ENCODE measurements around the gene FURIN.

Gene FURIN

DNA sequence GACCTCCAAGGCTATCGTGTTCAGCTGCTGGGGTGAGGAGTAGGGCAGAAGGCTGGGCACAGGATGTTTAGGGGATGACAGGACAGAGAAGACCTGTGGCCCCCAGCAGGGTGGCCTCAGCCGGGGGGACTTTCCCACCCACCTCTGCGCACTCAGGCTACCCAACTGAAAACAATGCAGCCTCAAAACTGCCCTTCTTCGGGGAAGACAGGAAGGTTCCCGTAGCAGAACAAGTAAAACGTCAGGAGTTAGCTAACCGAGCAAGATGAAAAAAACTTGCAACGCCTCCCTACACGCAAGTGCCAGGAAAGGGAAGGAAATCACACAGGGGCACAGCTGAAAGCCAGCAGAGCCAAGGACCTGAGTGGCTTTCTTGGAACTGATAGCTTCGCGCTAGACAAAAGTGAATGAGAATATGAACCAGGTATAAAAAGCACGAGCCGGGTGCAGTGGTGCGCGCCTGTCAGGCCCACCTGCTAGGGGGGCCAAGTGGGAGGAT lies 38.4 kb upstream of the FURIN start:
- H3K9ac ChIP-seq (ENCODE audit: low read length): no peak overlapping the region
- H3K27ac ChIP-seq (ENCODE audit: low read depth, low read length): no peak overlapping the region
- no peak overlapping the region for H3K4me3 ChIP-seq (ENCODE audit: low read depth in 1 of 2, low read length in 2 of 2)
- H3K9me3 ChIP-seq (ENCODE audit: low read length): no peaks in the 10 kb centered on the region
- no peaks in the 10 kb centered on the region for H3K27me3 ChIP-seq (ENCODE audit: control insufficient read depth in 1 of 2, insufficient read depth in 2 of 2, low read length in 2 of 2)
- H3K4me1 ChIP-seq (ENCODE audit: insufficient read depth, low read length): no peaks in the 10 kb centered on the region
- H3K36me3 ChIP-seq (ENCODE audit: insufficient read depth, low read length): no peaks in the 10 kb centered on the region

DNA sequence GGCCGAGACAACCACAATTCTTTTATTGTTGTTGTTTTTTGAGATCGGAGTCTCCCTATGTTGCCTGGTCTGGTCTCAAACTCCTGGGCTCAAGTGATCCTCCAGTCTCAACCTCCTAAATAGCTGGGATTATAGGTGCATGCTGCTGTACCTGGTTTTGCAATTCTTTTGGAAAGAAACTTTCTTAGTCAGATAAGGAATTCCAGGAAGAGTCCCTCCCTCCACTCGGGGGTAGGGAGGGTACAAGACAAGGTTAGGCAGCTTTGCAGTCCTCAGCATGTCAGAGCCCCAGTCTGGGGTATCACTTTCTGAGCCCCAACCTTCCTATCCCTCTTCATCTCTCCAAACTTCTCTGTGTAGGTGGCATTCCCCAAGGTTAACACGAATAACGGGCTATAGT lies 33.8 kb upstream of the FURIN start:
- no peak overlapping the region for H3K27ac ChIP-seq (ENCODE audit: low read depth, low read length)
- H3K4me3 ChIP-seq (ENCODE audit: low read depth in 1 of 2, low read length in 2 of 2): no peak overlapping the region
- no peaks in the 10 kb centered on the region for H3K36me3 ChIP-seq (ENCODE audit: insufficient read depth, low read length)
- H3K9ac ChIP-seq (ENCODE audit: low read length): no peak overlapping the region
- no peaks in the 10 kb centered on the region for H3K4me1 ChIP-seq (ENCODE audit: insufficient read depth, low read length)
- H3K9me3 ChIP-seq (ENCODE audit: low read length): no peaks in the 10 kb centered on the region
- no peaks in the 10 kb centered on the region for H3K27me3 ChIP-seq (ENCODE audit: control insufficient read depth in 1 of 2, insufficient read depth in 2 of 2, low read length in 2 of 2)

DNA sequence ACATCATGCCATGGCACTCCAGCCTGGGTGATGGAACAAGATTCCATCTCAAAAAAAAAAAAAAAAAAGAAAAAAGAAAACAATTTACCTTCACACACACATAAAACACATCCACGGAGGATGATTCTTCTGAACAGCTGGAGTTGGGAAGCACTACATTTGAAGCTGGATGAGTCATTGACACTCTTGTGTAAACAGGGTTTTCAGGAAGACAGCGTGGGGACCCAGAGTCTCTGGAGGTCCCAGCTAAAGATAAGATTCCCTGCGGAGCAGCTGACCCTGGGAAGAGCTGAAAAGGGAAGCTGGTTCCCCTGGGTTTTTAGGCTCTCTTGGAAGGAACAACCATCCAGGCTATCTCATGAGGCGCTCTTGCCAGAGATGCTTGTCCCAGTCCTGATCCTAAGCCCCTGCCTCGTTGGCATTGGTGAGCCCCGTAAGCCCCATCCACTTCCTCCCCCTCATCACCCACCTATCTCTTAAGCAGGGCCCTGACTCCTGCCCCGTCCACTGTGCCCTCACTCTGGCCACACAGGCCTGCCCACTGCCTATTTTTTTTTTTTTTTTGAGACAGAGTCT lies 32.0 kb upstream of the FURIN start:
- no peak overlapping the region for H3K27ac ChIP-seq (ENCODE audit: low read depth, low read length)
- no peaks in the 10 kb centered on the region for H3K27me3 ChIP-seq (ENCODE audit: control insufficient read depth in 1 of 2, insufficient read depth in 2 of 2, low read length in 2 of 2)
- no peaks in the 10 kb centered on the region for H3K9me3 ChIP-seq (ENCODE audit: low read length)
- H3K4me3 ChIP-seq (ENCODE audit: low read depth in 1 of 2, low read length in 2 of 2): no peak overlapping the region
- H3K36me3 ChIP-seq (ENCODE audit: insufficient read depth, low read length): no peaks in the 10 kb centered on the region
- H3K4me1 ChIP-seq (ENCODE audit: insufficient read depth, low read length): no peaks in the 10 kb centered on the region
- no peak overlapping the region for H3K9ac ChIP-seq (ENCODE audit: low read length)

DNA sequence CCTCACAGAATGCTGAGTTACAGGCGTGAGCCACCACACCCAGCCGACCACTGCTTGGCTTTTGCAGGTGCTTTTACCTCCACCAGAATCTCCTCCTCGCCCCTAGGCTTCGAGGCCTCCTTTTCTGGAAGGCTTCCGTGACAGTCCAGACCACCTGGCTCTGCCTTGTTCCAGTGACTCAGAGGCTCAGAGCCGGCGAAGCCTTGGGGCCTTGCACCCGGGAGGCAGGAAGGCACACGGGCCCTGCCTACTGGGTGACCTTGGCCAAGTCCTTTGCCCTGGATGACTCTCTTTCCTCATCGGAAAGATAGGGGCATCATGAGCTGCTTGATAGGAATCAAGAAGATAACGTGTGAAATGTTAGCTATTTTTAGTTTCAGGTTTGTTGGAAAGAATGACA lies 31.3 kb upstream of the FURIN start:
- Histone ChIP-seq H3K9me3 (ENCODE audit: low read length) (no peaks in the 10 kb centered on the region), H3K27ac (ENCODE audit: low read depth, low read length) (no peak overlapping the region), H3K9ac (ENCODE audit: low read length) (no peak overlapping the region)

DNA sequence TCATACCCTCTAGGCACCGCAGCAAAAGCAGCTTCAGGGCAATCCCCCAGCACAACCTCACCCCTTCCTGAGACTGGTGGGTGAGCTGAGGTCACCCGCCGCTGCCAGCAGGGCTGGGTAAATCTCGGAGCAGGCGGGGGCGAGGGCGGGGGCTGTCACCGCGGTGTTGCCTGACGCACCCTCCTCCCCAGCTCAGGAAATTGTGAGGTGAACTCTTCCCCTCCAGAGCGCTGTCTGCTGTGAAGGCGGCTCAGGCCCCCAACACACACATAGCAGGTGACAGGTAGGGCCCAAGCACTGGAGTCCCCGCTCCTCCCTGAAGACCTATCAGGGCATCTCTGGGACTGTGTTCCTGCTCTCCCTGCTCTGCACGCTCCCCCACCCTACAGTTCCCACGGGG lies 30.2 kb upstream of the FURIN start:
- no peak overlapping the region for H3K9ac ChIP-seq (ENCODE audit: low read length)
- no peaks in the 10 kb centered on the region for H3K27me3 ChIP-seq (ENCODE audit: control insufficient read depth in 1 of 2, insufficient read depth in 2 of 2, low read length in 2 of 2)
- H3K4me3 ChIP-seq (ENCODE audit: low read depth in 1 of 2, low read length in 2 of 2): no peak overlapping the region
- H3K27ac ChIP-seq (ENCODE audit: low read depth, low read length): no peak overlapping the region
- no peaks in the 10 kb centered on the region for H3K9me3 ChIP-seq (ENCODE audit: low read length)
- H3K4me1 ChIP-seq (ENCODE audit: insufficient read depth, low read length): no peaks in the 10 kb centered on the region
- no peaks in the 10 kb centered on the region for H3K36me3 ChIP-seq (ENCODE audit: insufficient read depth, low read length)

More for the DNA sequence above, 31.3 kb upstream of the FURIN start:
- H3K4me1 ChIP-seq (ENCODE audit: insufficient read depth, low read length): no peaks in the 10 kb centered on the region
- no peaks in the 10 kb centered on the region for H3K36me3 ChIP-seq (ENCODE audit: insufficient read depth, low read length)
- no peaks in the 10 kb centered on the region for H3K27me3 ChIP-seq (ENCODE audit: control insufficient read depth in 1 of 2, insufficient read depth in 2 of 2, low read length in 2 of 2)
- no peak overlapping the region for H3K4me3 ChIP-seq (ENCODE audit: low read depth in 1 of 2, low read length in 2 of 2)

DNA sequence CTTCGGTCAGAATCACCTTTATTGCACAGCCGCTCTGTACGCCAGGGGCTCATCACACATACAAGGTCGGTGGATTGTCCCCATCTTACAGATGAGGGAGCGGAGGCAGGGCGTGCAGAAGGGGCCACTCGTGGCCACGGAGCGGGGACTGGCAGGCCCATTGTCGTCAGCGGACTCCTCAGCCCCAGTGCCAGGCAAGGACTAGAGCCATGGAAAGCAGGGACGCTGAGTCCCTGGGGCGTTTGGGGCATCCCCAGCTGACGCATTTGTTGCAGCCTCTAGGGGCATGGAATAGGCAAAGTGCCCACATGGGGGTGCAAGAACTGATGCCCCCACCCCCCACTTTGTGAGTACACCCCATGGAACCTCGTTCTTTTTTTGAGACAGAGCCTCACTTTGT lies 29.8 kb upstream of the FURIN start:
- no peak overlapping the region for H3K9ac ChIP-seq (ENCODE audit: low read length)
- H3K9me3 ChIP-seq (ENCODE audit: low read length): no peaks in the 10 kb centered on the region
- no peaks in the 10 kb centered on the region for H3K4me1 ChIP-seq (ENCODE audit: insufficient read depth, low read length)
- H3K36me3 ChIP-seq (ENCODE audit: insufficient read depth, low read length): no peaks in the 10 kb centered on the region
- no peak overlapping the region for H3K27ac ChIP-seq (ENCODE audit: low read depth, low read length)
- H3K27me3 ChIP-seq (ENCODE audit: control insufficient read depth in 1 of 2, insufficient read depth in 2 of 2, low read length in 2 of 2): no peaks in the 10 kb centered on the region
- H3K4me3 ChIP-seq (ENCODE audit: low read depth in 1 of 2, low read length in 2 of 2): no peak overlapping the region

DNA sequence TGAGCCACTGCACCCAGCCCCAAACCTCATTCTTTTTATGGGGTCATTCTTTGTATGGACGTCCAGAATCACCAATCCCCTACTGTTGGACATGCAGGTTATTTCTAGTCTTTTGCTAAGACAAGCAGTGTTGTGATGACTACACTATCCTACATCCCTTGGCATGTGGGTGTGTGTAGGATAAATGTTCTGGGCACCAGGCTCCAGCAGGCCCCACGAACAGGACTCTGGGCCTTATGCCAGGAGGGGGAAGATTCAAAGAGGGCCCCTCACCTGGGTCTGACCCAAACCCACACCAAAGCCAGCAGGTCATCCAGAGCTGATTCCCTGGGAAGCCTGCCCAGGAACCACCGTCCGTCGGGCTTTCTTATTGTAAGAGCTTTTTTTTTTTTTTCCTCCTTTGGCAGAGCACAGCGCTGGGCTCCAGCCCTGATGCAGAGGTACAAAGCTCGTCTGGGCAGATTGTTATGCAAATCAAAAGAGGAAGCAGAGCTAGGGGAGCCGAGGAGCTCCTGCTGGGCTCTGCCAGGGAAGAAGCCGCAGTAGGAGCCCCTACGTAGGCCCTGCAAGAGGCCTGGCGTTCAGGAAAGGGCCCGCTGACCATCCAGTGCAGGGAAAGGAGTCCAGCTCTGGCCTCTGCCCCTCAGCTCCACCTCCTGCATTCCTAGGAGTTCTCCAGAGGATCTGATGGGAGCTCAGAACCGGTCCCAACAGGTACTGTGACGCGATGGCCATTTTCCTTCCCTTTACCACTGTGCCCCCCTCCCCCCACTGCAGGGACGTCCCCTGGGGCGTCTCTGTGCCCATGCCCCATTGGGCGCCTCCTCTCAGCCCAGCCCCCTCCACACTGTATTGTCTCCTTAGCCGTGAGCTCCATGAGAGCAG lies 29.0 kb upstream of the FURIN start:
- H3K9ac ChIP-seq (ENCODE audit: low read length): no peak overlapping the region
- no peaks in the 10 kb centered on the region for H3K27me3 ChIP-seq (ENCODE audit: control insufficient read depth in 1 of 2, insufficient read depth in 2 of 2, low read length in 2 of 2)
- no peaks in the 10 kb centered on the region for H3K36me3 ChIP-seq (ENCODE audit: insufficient read depth, low read length)
- no peaks in the 10 kb centered on the region for H3K4me1 ChIP-seq (ENCODE audit: insufficient read depth, low read length)
- H3K4me3 ChIP-seq (ENCODE audit: low read depth in 1 of 2, low read length in 2 of 2): no peak overlapping the region
- H3K27ac ChIP-seq (ENCODE audit: low read depth, low read length): no peak overlapping the region
- no peaks in the 10 kb centered on the region for H3K9me3 ChIP-seq (ENCODE audit: low read length)

DNA sequence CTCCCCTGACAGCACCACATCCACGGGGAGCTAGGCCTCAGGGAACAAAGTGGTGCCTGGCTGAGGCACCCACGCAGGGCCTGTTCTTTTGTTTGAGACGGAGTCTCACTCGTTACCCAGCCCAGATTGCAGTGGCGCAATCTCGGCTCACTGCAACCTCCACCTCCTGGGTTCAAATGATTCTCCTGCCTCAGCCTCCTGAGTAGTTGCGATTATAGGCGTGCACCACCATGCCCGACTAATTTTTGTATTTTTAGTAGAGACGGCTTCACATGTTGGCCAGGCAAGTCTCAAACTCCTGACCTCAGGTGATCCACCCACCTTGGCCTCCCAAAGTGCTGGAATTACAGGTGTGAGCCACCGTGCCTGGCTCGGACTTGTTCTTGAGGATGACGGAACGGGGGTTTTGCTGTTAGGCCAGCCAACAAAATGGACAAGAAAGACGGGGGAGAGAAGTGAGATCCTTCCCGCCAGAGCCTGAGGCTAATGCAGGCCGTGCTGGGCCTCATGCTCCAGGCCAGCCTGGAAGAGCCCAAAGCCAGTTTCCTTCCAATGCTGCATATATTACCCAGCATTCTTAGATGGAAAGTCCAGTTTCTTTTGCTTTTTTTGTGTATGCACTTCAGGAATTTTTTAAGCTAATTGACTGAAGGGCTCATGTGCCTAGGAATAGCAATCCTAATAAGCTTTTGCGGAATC lies 28.1 kb upstream of the FURIN start:
- Histone ChIP-seq H3K27ac (ENCODE audit: low read depth, low read length) (no peak overlapping the region), H3K9ac (ENCODE audit: low read length) (no peak overlapping the region), H3K4me1 (ENCODE audit: insufficient read depth, low read length) (no peaks in the 10 kb centered on the region), H3K9me3 (ENCODE audit: low read length) (no peaks in the 10 kb centered on the region), H3K36me3 (ENCODE audit: insufficient read depth, low read length) (no peaks in the 10 kb centered on the region), H3K4me3 (ENCODE audit: low read depth in 1 of 2, low read length in 2 of 2) (no peak overlapping the region), H3K27me3 (ENCODE audit: control insufficient read depth in 1 of 2, insufficient read depth in 2 of 2, low read length in 2 of 2) (no peaks in the 10 kb centered on the region)

DNA sequence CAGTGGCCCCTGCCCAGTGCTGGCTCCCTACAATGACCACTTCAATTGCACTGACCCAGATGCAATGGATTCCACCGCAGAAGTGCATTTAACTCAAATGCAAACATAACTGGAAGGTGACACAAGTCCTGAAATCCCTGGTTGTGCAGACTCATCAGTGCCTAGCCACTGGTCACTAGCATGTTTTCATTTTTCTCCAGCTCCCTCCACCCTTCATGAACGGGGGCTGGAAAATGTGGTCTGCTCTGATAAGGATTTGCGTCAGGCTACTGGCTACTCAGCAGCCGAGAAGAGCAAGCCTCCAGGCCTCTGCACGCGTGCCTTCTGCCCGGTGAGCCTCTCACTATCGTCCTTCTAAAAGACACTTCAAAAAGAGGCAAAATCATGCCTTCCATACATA lies 27.4 kb upstream of the FURIN start:
- no peaks in the 10 kb centered on the region for H3K4me1 ChIP-seq (ENCODE audit: insufficient read depth, low read length)

DNA sequence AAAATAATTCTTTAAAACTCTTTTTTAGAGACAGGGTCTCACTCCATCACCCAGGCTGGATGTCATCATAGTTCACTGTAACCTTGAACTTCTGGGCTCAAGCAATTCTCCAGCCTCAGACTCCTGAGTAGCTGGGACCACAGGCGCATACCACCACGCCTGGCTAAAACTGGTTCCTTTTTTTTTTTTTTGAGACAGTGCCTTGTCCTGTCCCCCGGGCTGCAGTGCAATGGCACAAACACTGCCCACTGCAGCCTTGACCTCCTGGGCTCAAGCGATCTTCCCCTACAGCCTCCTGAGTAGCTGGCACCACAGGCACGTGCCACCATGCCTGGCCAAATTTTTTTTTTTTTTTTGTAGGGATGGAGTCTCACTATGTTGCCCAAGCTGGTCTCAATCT lies 23.7 kb upstream of the FURIN start:
- Histone ChIP-seq H3K27me3 (ENCODE audit: control insufficient read depth in 1 of 2, insufficient read depth in 2 of 2, low read length in 2 of 2) (no peaks in the 10 kb centered on the region), H3K9ac (ENCODE audit: low read length) (no peak overlapping the region), H3K9me3 (ENCODE audit: low read length) (no peaks in the 10 kb centered on the region), H3K27ac (ENCODE audit: low read depth, low read length) (no peak overlapping the region), H3K36me3 (ENCODE audit: insufficient read depth, low read length) (no peaks in the 10 kb centered on the region), H3K4me1 (ENCODE audit: insufficient read depth, low read length) (no peaks in the 10 kb centered on the region), H3K4me3 (ENCODE audit: low read depth in 1 of 2, low read length in 2 of 2) (no peak overlapping the region)

More for the DNA sequence above, 27.4 kb upstream of the FURIN start:
- no peaks in the 10 kb centered on the region for H3K36me3 ChIP-seq (ENCODE audit: insufficient read depth, low read length)
- no peak overlapping the region for H3K9ac ChIP-seq (ENCODE audit: low read length)
- H3K27me3 ChIP-seq (ENCODE audit: control insufficient read depth in 1 of 2, insufficient read depth in 2 of 2, low read length in 2 of 2): no peaks in the 10 kb centered on the region
- no peak overlapping the region for H3K4me3 ChIP-seq (ENCODE audit: low read depth in 1 of 2, low read length in 2 of 2)
- H3K9me3 ChIP-seq (ENCODE audit: low read length): no peaks in the 10 kb centered on the region
- no peak overlapping the region for H3K27ac ChIP-seq (ENCODE audit: low read depth, low read length)

DNA sequence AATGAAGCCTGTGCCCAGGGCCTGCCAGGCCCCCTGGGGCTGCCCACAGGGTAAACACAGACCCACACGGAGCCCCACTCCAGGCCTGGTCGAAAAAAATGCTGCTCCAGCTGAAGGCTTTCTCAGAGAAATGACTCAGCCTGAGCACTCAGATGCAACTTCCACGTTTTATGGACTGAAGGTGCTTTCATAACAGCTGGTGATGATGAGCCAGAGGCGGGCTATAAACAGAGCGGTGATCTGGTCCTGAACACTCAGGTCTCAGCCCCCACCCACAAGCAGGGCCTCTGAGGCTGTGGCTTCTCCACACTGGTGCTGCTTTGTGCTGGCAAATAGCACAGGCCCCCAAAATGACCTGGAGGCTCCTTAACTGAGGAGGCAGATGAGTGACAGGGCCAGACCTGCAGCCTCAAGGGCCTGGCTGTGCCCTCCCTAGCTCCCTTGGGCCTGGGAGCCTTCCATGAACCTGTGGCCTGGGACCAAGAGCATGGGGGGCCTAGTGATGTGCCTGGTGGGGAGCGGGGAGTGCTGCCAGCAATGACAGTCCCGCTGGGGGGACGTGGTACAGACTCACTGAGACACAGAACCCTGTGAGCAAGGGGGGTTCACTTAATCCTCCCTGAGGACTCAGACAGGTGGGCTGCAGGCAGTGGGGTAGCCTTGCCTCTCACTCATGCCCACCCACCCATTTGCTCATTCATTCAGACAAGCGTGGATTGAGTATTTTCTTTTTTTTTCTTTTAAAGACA lies 23.0 kb upstream of the FURIN start:
- Histone ChIP-seq H3K4me3 (ENCODE audit: low read depth in 1 of 2, low read length in 2 of 2) (no peak overlapping the region), H3K36me3 (ENCODE audit: insufficient read depth, low read length) (no peaks in the 10 kb centered on the region), H3K27ac (ENCODE audit: low read depth, low read length) (no peak overlapping the region), H3K27me3 (ENCODE audit: control insufficient read depth in 1 of 2, insufficient read depth in 2 of 2, low read length in 2 of 2) (no peaks in the 10 kb centered on the region), H3K9me3 (ENCODE audit: low read length) (no peaks in the 10 kb centered on the region), H3K9ac (ENCODE audit: low read length) (no peak overlapping the region), H3K4me1 (ENCODE audit: insufficient read depth, low read length) (no peaks in the 10 kb centered on the region)

Measured in muscle layer of colon (tissue), 2 donors.